Measurements from ENCODE around the gene ASB1.

- TF ChIP-seq EZH2 (IDR thresholded peaks at IDR 0.05) (no peak), POLR2AphosphoS5 (IDR thresholded peaks at IDR 0.05; ENCODE audit: borderline replicate concordance, low read depth, low read length) (no peak)
Observed at GRCh38 chr2:238489431-238489830, 62.7 kb downstream of the ASB1 start.
